Measurements from ENCODE around the gene ADAMTS12. TPM values are rescaled to one million over a fixed set of nuclear protein-coding genes. Genes with fewer than 3 reads are reported as not detected.

ADAMTS12 gene
- total RNA-seq, 1 experiment from 2014 or later = 0.15 TPM

GRCh38 chr5:33762859-33763258 lies 128.9 kb downstream of the ADAMTS12 start:
- no peak overlapping the region for H3K4me3 ChIP-seq (ENCODE audit: low read depth in 2 of 2, low read length in 2 of 2)
- no peaks in the 10 kb centered on the region for H3K36me3 ChIP-seq (ENCODE audit: control insufficient read depth, insufficient read depth, low read length)
- POLR2A ChIA-PET = interaction anchor here (0.6 kb wide), 1 partner anchor 15 kb away, joined by 3 read pairs; no protein-coding TSS in a partner anchor
- TF ChIP-seq REST (IDR thresholded peaks at IDR 0.05; ENCODE audit: insufficient read depth in 1 of 2, low read depth in 2 of 2, low read length in 1 of 2) (no peak), TCF7L2 (IDR thresholded peaks at IDR 0.05; ENCODE audit: low read depth, low read length) (no peak), CTCF (IDR thresholded peaks at IDR 0.05) (no peak), POLR2AphosphoS5 (IDR thresholded peaks at IDR 0.05; ENCODE audit: low read depth, low read length) (no peak), SIN3A (IDR thresholded peaks at IDR 0.05; ENCODE audit: borderline replicate concordance, insufficient read depth, low read depth, low read length) (no peak)
- no TSS peak for BruUV-seq (replicated peaks)
- CTCF ChIA-PET = no interaction called here
- intact Hi-C loops (cut with micrococcal nuclease; ENCODE audit: unreplicated experiment) (no loop called here), in situ Hi-C loops (cut with HindIII; ENCODE audit: low pct_unique_long_range_greater_than_20kb, low sequenced_read_pairs) (no loop called here)
- DNase-seq (ENCODE audit: low read depth, low spot score) (no peak), ATAC-seq (no peak)
- H3K27me3 ChIP-seq (ENCODE audit: control insufficient read depth, insufficient read depth, low read length) = no peaks in the 10 kb centered on the region
- H3K9me3 ChIP-seq (ENCODE audit: control insufficient read depth, insufficient read depth, low read depth, low read length) = no peaks in the 10 kb centered on the region
- H3K27ac ChIP-seq (ENCODE audit: low read length) = no peak overlapping the region
- H3K4me1 ChIP-seq (ENCODE audit: control insufficient read depth, insufficient read depth, low read length) = no peaks in the 10 kb centered on the region

GRCh38 chr5:33761139-33761538 lies 130.7 kb downstream of the ADAMTS12 start:
- no peak overlapping the region for H3K4me3 ChIP-seq (ENCODE audit: low read depth in 2 of 2, low read length in 2 of 2)

More at GRCh38 chr5:33761139-33761538, 130.7 kb downstream of the ADAMTS12 start:
- Histone ChIP-seq H3K27ac (ENCODE audit: low read length) (no peak overlapping the region), H3K9me3 (ENCODE audit: control insufficient read depth, insufficient read depth, low read depth, low read length) (no peaks in the 10 kb centered on the region), H3K36me3 (ENCODE audit: control insufficient read depth, insufficient read depth, low read length) (no peaks in the 10 kb centered on the region), H3K4me1 (ENCODE audit: control insufficient read depth, insufficient read depth, low read length) (no peaks in the 10 kb centered on the region), H3K27me3 (ENCODE audit: control insufficient read depth, insufficient read depth, low read length) (no peaks in the 10 kb centered on the region)
- CTCF ChIA-PET = no interaction called here
- intact Hi-C loops (cut with micrococcal nuclease; ENCODE audit: unreplicated experiment) = no loop called here
- no TSS peak for BruUV-seq (replicated peaks)
- ATAC-seq (no peak), DNase-seq (ENCODE audit: low read depth, low spot score) (no peak)
- POLR2A ChIA-PET = no interaction called here
- TF ChIP-seq TCF7L2 (IDR thresholded peaks at IDR 0.05; ENCODE audit: low read depth, low read length) (no peak), CTCF (IDR thresholded peaks at IDR 0.05) (no peak), POLR2AphosphoS5 (IDR thresholded peaks at IDR 0.05; ENCODE audit: low read depth, low read length) (no peak), REST (IDR thresholded peaks at IDR 0.05; ENCODE audit: insufficient read depth in 1 of 2, low read depth in 2 of 2, low read length in 1 of 2) (no peak), SIN3A (IDR thresholded peaks at IDR 0.05; ENCODE audit: borderline replicate concordance, insufficient read depth, low read depth, low read length) (no peak)
- in situ Hi-C loops (cut with HindIII; ENCODE audit: low pct_unique_long_range_greater_than_20kb, low sequenced_read_pairs) = no loop called here
